Upper lobe of left lung (tissue), 4 donors: Measurements from ENCODE around the gene KLHL29.

Experiments used
- CTCF ChIP-seq, 6 experiments: fragments of 450-650 bp in 4 of 6; fragments of 200-600 bp in 2 of 6; sonication (generic) in 2 of 6; IDR thresholded peaks; one replicate each; pipeline ENCODE4 v1.5.1; 2016 to 2019; ENCODE audit warnings: antibody characterized with exemption in 6 of 6
- EP300 ChIP-seq, 4 donors: sonication (generic); formaldehyde crosslinking; IDR thresholded peaks; one replicate each; pipeline ENCODE4 v1.5.1; 2017; ENCODE audit warnings: antibody characterized with exemption in 4 of 4, control low read depth in 2 of 4
- POLR2A ChIP-seq, 4 donors: fragments of 450-650 bp; IDR thresholded peaks; one replicate each; pipeline ENCODE4 v1.5.1; 2016 to 2017; ENCODE audit warnings: antibody characterized with exemption in 4 of 4, mild to moderate bottlenecking in 2 of 4
- POLR2AphosphoS5 ChIP-seq, 2 donors: sonication (generic); formaldehyde crosslinking; IDR thresholded peaks; one replicate each; pipeline ENCODE4 v1.5.1; 2017; ENCODE audit warnings: antibody characterized with exemption in 2 of 2

DNA sequence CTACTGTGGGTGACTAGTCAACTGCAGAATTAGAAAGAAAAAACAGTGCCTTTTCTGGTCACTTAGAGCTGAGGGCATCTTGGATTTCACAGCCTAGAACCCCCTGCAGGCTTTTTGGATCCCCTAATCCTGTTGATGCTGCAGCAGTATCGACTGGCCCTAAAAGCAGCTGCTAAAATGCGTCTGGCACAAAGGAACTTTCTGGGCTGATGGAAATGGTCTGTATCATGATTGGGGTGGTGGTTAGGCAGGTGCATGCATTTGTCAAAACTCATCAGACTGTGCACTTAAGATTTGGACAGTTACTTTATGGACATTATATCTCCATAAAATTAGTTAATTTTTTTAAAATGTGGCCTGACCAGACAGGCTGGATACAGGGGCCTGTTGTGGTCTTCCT, 149.8 kb downstream of the KLHL29 start:
- no peak for TF ChIP-seq CTCF (IDR thresholded peaks at IDR 0.05)
- TF ChIP-seq POLR2AphosphoS5 (IDR thresholded peaks at IDR 0.05), result no peak
- no peak for TF ChIP-seq POLR2A (IDR thresholded peaks at IDR 0.05)
- TF ChIP-seq EP300 (IDR thresholded peaks at IDR 0.05), result no peak
